HEK293 (cell line): ENCODE measurements around the gene PSMA2.

Experiments used
- FEZF1 ChIP-seq: fragments of 450-650 bp; formaldehyde crosslinking; IDR thresholded peaks from 2 replicates; pipeline ENCODE4 v1.5.1; 2016; ENCODE audit warnings: missing biosample characterization, missing genetic modification characterization
- GLI2 ChIP-seq: fragments of 450-650 bp; formaldehyde crosslinking; IDR thresholded peaks from 2 replicates; pipeline ENCODE4; 2017; ENCODE audit warnings: missing biosample characterization, missing genetic modification characterization, low read depth, borderline replicate concordance
- GLIS1 ChIP-seq: fragments of 450-650 bp; formaldehyde crosslinking; IDR thresholded peaks from 2 replicates; pipeline ENCODE4 v1.5.1; 2016; ENCODE audit warnings: missing biosample characterization, missing genetic modification characterization
- KLF16 ChIP-seq: fragments of 450-650 bp; formaldehyde crosslinking; IDR thresholded peaks from 2 replicates; pipeline ENCODE4 v1.5.1; 2017; ENCODE audit warnings: missing biosample characterization, missing genetic modification characterization
- KLF7 ChIP-seq: fragments of 450-650 bp; formaldehyde crosslinking; IDR thresholded peaks from 2 replicates; pipeline ENCODE4 v1.5.1; 2016; ENCODE audit warnings: missing biosample characterization, missing genetic modification characterization, borderline replicate concordance
- MEIS1 ChIP-seq: sonication (generic); formaldehyde crosslinking; IDR thresholded peaks from 2 replicates; pipeline ENCODE4 v1.8.1; 2022; ENCODE audit warnings: missing genetic modification reagents, mild to moderate bottlenecking, borderline replicate concordance
- PATZ1 ChIP-seq: fragments of 450-650 bp; formaldehyde crosslinking; IDR thresholded peaks from 2 replicates; pipeline ENCODE4 v1.5.1; 2016; ENCODE audit warnings: missing biosample characterization, missing genetic modification characterization
- SALL2 ChIP-seq: fragments of 450-650 bp; formaldehyde crosslinking; IDR thresholded peaks from 2 replicates; pipeline ENCODE4 v1.5.0; 2017; ENCODE audit warnings: missing biosample characterization, mild to moderate bottlenecking, missing genetic modification characterization, borderline replicate concordance
- SP3 ChIP-seq: fragments of 450-650 bp; formaldehyde crosslinking; IDR thresholded peaks from 2 replicates; pipeline ENCODE4 v1.5.1; 2016; ENCODE audit warnings: missing biosample characterization, missing genetic modification characterization
- ZBTB8A ChIP-seq: fragments of 450-650 bp; formaldehyde crosslinking; IDR thresholded peaks from 2 replicates; pipeline ENCODE4 v1.5.1; 2016; ENCODE audit warnings: missing biosample characterization, missing genetic modification characterization
- ZNF121 ChIP-seq: fragments of 450-650 bp; formaldehyde crosslinking; IDR thresholded peaks from 2 replicates; pipeline ENCODE4 v1.5.1; 2016; ENCODE audit warnings: missing biosample characterization, missing genetic modification characterization
- ZNF133 ChIP-seq: fragments of 450-650 bp; formaldehyde crosslinking; IDR thresholded peaks from 2 replicates; pipeline ENCODE4 v1.5.1; 2016; ENCODE audit warnings: missing biosample characterization, missing genetic modification characterization
- ZNF18 ChIP-seq: fragments of 450-650 bp; formaldehyde crosslinking; IDR thresholded peaks from 2 replicates; pipeline ENCODE4 v1.5.1; 2016; ENCODE audit warnings: missing biosample characterization, missing genetic modification characterization
- ZNF274 ChIP-seq, 2 experiments: fragments of 200-500 bp in 1 of 2; fragments of 450-650 bp in 1 of 2; sonication (Bioruptor generic) in 1 of 2; formaldehyde crosslinking in 1 of 2; IDR thresholded peaks; 2 replicates each; pipeline versions ENCODE4 v1.5.1 to v1.6.1; 2014 to 2016; ENCODE audit warnings: borderline replicate concordance in 1 of 2, inconsistent platforms in 1 of 2, low read length in 1 of 2, missing biosample characterization in 1 of 2, missing genetic modification characterization in 1 of 2
- ZNF280C ChIP-seq: fragments of 450-650 bp; formaldehyde crosslinking; IDR thresholded peaks from 2 replicates; pipeline ENCODE4 v1.5.1; 2016; ENCODE audit warnings: missing biosample characterization, missing genetic modification characterization
- ZNF324 ChIP-seq: fragments of 450-650 bp; formaldehyde crosslinking; IDR thresholded peaks from 2 replicates; pipeline ENCODE4 v1.5.1; 2016; ENCODE audit warnings: missing biosample characterization, missing genetic modification characterization
- ZNF335 ChIP-seq: fragments of 450-650 bp; formaldehyde crosslinking; conservative IDR thresholded peaks from 2 replicates; pipeline ENCODE4 v1.5.1; 2016; ENCODE audit warnings: missing biosample characterization, missing genetic modification characterization
- ZNF391 ChIP-seq: fragments of 450-650 bp; formaldehyde crosslinking; IDR thresholded peaks from 2 replicates; pipeline ENCODE4 v1.5.1; 2016; ENCODE audit warnings: low read depth, missing biosample characterization, missing genetic modification characterization, borderline replicate concordance
- ZNF394 ChIP-seq: fragments of 450-650 bp; formaldehyde crosslinking; IDR thresholded peaks from 2 replicates; pipeline ENCODE4 v1.5.1; 2016; ENCODE audit warnings: missing biosample characterization, missing genetic modification characterization, mild to moderate bottlenecking, moderate library complexity, borderline replicate concordance
- ZNF449 ChIP-seq: fragments of 450-650 bp; formaldehyde crosslinking; IDR thresholded peaks from 2 replicates; pipeline ENCODE4 v1.5.1; 2017; ENCODE audit warnings: missing biosample characterization, mild to moderate bottlenecking, missing genetic modification characterization, moderate library complexity
- ZNF571 ChIP-seq: fragments of 450-650 bp; formaldehyde crosslinking; IDR thresholded peaks from 2 replicates; pipeline ENCODE4 v1.5.0; 2017; ENCODE audit warnings: missing biosample characterization, missing genetic modification characterization
- ZNF645 ChIP-seq: fragments of 450-650 bp; formaldehyde crosslinking; IDR thresholded peaks from 2 replicates; pipeline ENCODE4; 2016; ENCODE audit warnings: missing biosample characterization, missing genetic modification characterization
- ZNF664 ChIP-seq: fragments of 450-650 bp; formaldehyde crosslinking; IDR thresholded peaks from 2 replicates; pipeline ENCODE4 v1.5.1; 2016; ENCODE audit warnings: missing biosample characterization, missing genetic modification characterization
- ZNF670 ChIP-seq: fragments of 450-650 bp; formaldehyde crosslinking; IDR thresholded peaks from 2 replicates; pipeline ENCODE4 v1.5.1; 2016; ENCODE audit warnings: missing biosample characterization, missing genetic modification characterization, low read depth
- ZNF692 ChIP-seq: fragments of 450-650 bp; formaldehyde crosslinking; IDR thresholded peaks from 2 replicates; pipeline ENCODE4 v1.5.1; 2016; ENCODE audit warnings: missing biosample characterization, missing genetic modification characterization
- ZNF701 ChIP-seq: fragments of 450-650 bp; formaldehyde crosslinking; IDR thresholded peaks from 2 replicates; pipeline ENCODE4 v1.5.1; 2016; ENCODE audit warnings: missing biosample characterization, missing genetic modification characterization
- ZNF76 ChIP-seq: fragments of 450-650 bp; formaldehyde crosslinking; IDR thresholded peaks from 2 replicates; pipeline ENCODE4; 2016; ENCODE audit warnings: low read depth, missing biosample characterization, missing genetic modification characterization, borderline replicate concordance
- ZSCAN30 ChIP-seq: fragments of 450-650 bp; IDR thresholded peaks from 2 replicates; pipeline ENCODE4 v1.5.1; 2018; ENCODE audit warnings: missing biosample characterization, mild to moderate bottlenecking, missing genetic modification characterization, moderate library complexity

PSMA2 gene

GRCh38 chr7:42911454-42912447 lies 20.2 kb downstream of the PSMA2 start, which contains the start of gene C7orf25 (continued):
- TF ChIP-seq GLIS1 (tag by site-specific recombination) (peak; percentile 53; the same call in 1 of the 2 replicates), ZNF391 (0 out of 2 replicates have a peak, but pooled peaks have one; percentile 50), ZNF449 (tag by site-specific recombination) (peak; percentile 81), SALL2 (tag by site-specific recombination) (no peak), ZSCAN30 (tag by site-specific recombination) (peak; percentile 74; the same call in 1 of the 2 replicates), ZNF692 (peak; percentile 81), FEZF1 (tag by site-specific recombination) (no peak), ZNF121 (tag by site-specific recombination) (peak; percentile 45; the same call in 1 of the 2 replicates), KLF7 (tag by site-specific recombination) (no peak), PATZ1 (tag by site-specific recombination) (peak; percentile 94), ZNF664 (tag by site-specific recombination) (no peak), SP3 (tag by site-specific recombination) (peak; percentile 93), ZNF571 (tag by site-specific recombination) (no peak), ZNF645 (tag by site-specific recombination) (no peak), ZNF18 (tag by site-specific recombination) (no peak), ZNF280C (tag by site-specific recombination) (no peak), ZNF701 (no peak), ZNF335 (peak; percentile 92), ZNF394 (tag by site-specific recombination) (peak; percentile 75), ZNF76 (tag by site-specific recombination) (peak; percentile 96), MEIS1 (CRISPR knock-in tag) (no peak), ZNF670 (no peak), ZNF324 (peak; percentile 94), GLI2 (tag by site-specific recombination) (no peak), ZBTB8A (tag by site-specific recombination) (peak; percentile 64), ZNF133 (tag by site-specific recombination) (no peak), KLF16 (tag by site-specific recombination) (peak; percentile 72), ZNF274 (IDR thresholded peaks at IDR 0.05; ENCODE audit: low read length) (no peak), ZNF274 (tag by site-specific recombination; IDR thresholded peaks at IDR 0.05; ENCODE audit: borderline replicate concordance) (no peak)
